Right cardiac atrium (tissue), 5 donors: Measurements from ENCODE around the gene EIPR1. TPM values are rescaled to one million over a fixed set of nuclear protein-coding genes. Genes with fewer than 3 reads are reported as not detected.

ENCODE experiments used
- ATAC-seq, 2 donors: fragments of 200-7000 bp; cut with Tn5 transposase; one replicate each; pipeline versions ENCODE4 v1.8.0 to v1.9.1; 2020; ENCODE audit warnings: moderate library complexity in 2 of 2, mild to moderate bottlenecking in 1 of 2
- DNase-seq, 3 donors: peaks; one replicate each; pipeline ENCODE4 v3.0.0-alpha.2; 2020
- H3K27ac ChIP-seq: one replicate; pipeline ENCODE4 v1.5.1; 2013; ENCODE audit warnings: mild to moderate bottlenecking, low read length, control low read depth, moderate library complexity
- H3K27me3 ChIP-seq: one replicate; pipeline ENCODE4 v1.6.1; 2013; ENCODE audit not compliant: control insufficient read depth, insufficient read depth
- H3K4me1 ChIP-seq: one replicate; pipeline ENCODE4 v1.6.1; 2013; ENCODE audit warnings: low read length; ENCODE audit not compliant: control insufficient read depth, insufficient read depth
- H3K4me3 ChIP-seq: one replicate; pipeline ENCODE4 v1.5.1; 2013; ENCODE audit warnings: low read length, control low read depth
- H3K9me3 ChIP-seq: one replicate; pipeline ENCODE4 v1.6.1; 2013; ENCODE audit warnings: low read length; ENCODE audit not compliant: control insufficient read depth
- WGBS: extraction: QIAGEN DNeasy Blood & Tissue Kit; methylation state at CpG from one replicate; pipeline ENCODE4 v1.1.7; 2013; 5-methylcytosine and 5-hydroxymethylcytosine counted together
- intact Hi-C, 4 donors: fragments of 100-400 bp; cut with DNase I; formaldehyde crosslinking; loops; one replicate each; pipeline versions ENCODE4 v1.11.0 to v1.14.0; 2022 to 2023
- polyA plus RNA-seq: library from polyadenylated mRNA; stranded (reverse); fragments of 200-250 nt; gene quantifications from one replicate; pipeline ENCODE4 v1.2.3, GENCODE V29; 2013
- total RNA-seq, 4 donors: library from RNA; stranded (reverse); fragmentation: NEBNext Ultra II Directional; extraction: Animal tissue kit (Norgen Biotek cat#: 25700); gene quantifications; one replicate each; pipeline ENCODE4 v1.2.1, GENCODE V29; 2021
- donor health status: healthy with polysubstance abuse.
- donor health status: DM: no; HTN: yes; CAD: no.
- donor health status: DM: no; HTN: no; CAD: no.
- donor health status: DM: no; HTN: yes; CAD: no; lungs with severe emphysema.
- donor health status: DM: yes; HTN: yes; CAD: no.

Gene EIPR1
- total and polyA plus RNA-seq, 5 donors, result 8.4 to 12.2 (median 10.6) TPM

DNA sequence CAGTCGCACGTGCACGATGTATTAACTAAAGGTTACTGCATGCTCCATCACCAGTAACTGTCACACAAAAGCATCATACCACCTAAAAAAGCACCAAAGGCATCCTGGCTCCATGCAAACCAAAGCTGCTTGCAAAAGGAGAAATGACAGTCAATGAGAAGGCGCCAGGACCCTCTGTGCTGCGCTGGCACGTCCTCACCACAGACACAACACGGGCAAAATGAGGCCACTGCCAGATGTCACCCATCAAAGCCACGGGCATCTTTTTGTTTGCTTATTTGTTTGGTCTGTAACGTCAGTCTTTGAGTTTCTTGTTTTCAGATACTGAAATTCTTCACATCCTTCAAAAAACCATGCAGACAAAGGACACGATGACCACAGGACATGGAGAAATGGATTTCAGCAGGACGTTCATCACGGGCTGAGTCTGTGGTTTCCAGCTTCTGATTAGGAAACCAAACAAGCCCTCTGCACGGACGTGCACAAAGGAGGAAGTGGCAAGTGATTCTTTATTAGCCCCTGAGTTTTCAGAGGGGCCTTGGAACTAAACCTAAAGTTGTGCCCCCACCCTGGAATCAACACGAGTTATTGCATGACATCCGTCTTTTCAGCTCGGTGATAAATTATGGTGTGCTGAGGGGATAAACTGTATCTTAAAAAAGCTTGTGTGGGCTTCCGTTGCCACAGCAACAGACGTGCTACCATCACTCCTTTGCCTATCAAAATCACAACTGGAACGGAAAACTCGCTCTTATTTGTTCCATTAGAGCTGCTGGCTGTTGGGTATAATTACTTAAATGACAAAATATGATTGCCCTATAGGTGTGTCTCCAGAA is 181.8 kb downstream of the EIPR1 start:
- Histone ChIP-seq H3K4me1 (no peaks in the 10 kb centered on the region), H3K4me3 (no peak overlapping the region), H3K27ac (no peak overlapping the region), H3K9me3 (no peaks in the 10 kb centered on the region), H3K27me3 (no peaks in the 10 kb centered on the region)
- no peak for DNase-seq
- intact Hi-C loops, result no loop called here
- WGBS, result 78% methylated on average over 21 of the region's 21 CpGs
- no peak for ATAC-seq

DNA sequence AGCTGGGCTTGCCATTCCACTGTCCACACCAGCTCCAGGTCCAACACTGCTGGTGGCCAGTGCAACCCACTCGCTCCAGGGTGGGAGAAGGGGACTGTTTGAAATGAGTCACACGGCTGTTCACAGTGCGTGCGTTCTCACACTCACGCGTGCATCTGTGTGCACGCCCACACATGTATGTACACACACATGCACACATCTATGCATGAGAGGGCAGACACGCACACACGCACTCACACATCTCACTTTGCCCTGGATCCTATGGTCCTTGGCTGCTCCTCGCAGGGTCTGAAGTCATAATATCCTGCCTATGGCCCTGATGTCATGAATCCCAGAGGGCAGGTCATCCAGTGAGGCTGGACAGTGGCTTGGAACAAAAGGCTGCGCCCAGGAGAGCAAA is 182.8 kb downstream of the EIPR1 start:
- DNase-seq, result no peak
- H3K4me3 ChIP-seq, result no peak overlapping the region
- intact Hi-C loops, result no loop called here

DNA sequence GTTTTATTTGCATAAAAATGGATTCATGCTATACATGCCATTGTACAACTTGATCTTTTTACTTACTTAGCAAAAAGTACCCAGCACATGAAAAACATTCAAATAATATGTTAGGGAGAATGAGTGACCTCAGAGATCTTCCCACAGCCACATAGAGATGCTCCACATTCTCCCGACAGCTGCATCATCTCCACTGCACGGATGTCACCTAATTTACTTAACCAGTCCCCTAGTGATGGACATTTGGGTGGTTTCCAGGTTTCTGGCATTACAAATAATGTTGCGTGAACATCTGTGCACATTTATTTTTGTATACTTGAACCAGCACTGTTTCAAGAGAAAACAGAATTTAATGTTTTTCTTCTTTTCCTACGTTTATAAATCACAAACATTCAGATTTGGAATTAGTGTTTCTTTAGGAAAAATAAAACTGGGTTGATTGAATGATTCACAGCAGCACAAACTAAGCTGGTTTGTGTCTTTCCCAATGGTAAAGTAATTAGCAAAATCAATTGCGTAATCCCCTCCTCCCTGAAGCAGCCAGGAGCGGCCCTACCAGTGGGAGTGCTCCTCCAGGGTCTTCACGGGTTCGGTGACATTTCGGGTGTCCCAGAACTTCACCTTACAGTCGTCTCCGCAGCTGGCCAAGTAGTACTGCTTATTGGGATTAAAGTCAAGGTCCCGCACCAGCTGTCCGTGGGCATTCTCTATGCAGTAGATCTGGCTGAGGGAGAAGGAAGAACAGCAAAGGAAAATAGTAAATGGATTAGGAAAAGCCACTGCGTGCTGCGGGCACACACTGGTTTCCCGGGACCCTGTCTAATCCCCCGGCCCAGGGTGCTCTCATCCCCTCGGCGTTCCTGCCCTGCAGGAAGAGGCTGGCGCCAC is 183.9 kb downstream of the EIPR1 start:
- ATAC-seq (no peak), DNase-seq (peak in 1 of 3 donors; percentile 26)
- Histone ChIP-seq H3K4me3 (no peak overlapping the region), H3K4me1 (no peaks in the 10 kb centered on the region), H3K27ac (no peak overlapping the region), H3K27me3 (no peaks in the 10 kb centered on the region), H3K9me3 (no peaks in the 10 kb centered on the region)
- intact Hi-C loops, result no loop called here
- WGBS, result 82% methylated on average over 20 of the region's 20 CpGs

More for the DNA sequence above, 182.8 kb downstream of the EIPR1 start:
- no peak for ATAC-seq
- Histone ChIP-seq H3K9me3 (no peaks in the 10 kb centered on the region), H3K27ac (no peak overlapping the region), H3K27me3 (no peaks in the 10 kb centered on the region), H3K4me1 (no peaks in the 10 kb centered on the region)
- WGBS, result 96% methylated on average over 11 of the region's 11 CpGs

DNA sequence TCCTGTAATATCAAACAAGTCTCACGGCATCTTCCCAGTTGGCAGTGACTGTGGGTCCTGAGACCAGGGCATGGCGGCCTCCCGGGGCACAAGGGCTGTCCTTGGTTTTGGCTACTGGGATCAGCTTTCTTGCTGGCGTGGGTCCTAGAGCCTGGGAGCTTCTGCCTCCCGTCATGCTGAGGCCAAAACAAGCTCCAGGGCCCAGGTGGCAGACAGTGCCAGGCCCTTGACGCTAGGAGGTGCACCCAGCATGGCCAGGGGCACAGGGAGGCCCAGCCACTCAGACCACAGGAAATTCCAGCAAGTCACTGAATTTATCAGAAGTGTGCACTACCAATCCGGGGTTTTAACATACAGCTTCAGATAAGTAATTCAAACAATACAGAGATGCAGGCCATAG is 184.7 kb downstream of the EIPR1 start:
- intact Hi-C loops, result no loop called here
- 83% methylated on average over 7 of the region's 7 CpGs for WGBS
- ATAC-seq, result no peak

DNA sequence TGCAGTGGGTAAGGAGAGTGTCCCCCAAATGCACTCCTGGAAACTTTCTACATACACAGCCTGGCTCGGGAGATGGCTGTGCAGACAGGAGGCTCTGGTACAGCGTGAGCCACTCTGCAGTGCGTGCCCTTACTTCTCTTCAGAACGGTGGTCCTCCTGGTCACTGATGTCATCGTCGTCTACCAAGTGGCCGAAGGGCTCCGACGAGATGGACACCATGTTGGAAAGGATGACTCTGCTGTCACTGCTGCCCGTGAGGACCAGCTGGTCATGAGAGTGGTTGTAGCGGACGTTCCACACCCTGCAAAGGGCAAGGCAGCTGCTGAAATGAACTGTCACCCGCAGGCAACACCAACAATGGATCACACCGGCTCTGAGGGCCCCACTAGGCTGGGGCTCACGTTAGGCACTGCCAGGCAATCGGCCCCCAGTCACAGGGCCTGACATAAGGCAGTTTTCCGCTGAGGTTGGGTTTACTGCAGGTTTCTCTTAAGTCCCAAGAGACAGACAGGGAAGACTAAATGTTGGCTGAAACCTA is 185.3 kb downstream of the EIPR1 start:
- WGBS, result 98% methylated on average over 17 of the region's 17 CpGs
- Histone ChIP-seq H3K4me1 (no peaks in the 10 kb centered on the region), H3K4me3 (no peak overlapping the region), H3K27ac (no peak overlapping the region), H3K9me3 (no peaks in the 10 kb centered on the region), H3K27me3 (no peaks in the 10 kb centered on the region)
- intact Hi-C loops, result no loop called here
- ATAC-seq (no peak), DNase-seq (peak in 1 of 3 donors; percentile 30)

More for the DNA sequence above, 184.7 kb downstream of the EIPR1 start:
- H3K4me1 ChIP-seq, result no peaks in the 10 kb centered on the region
- peak in 1 of 3 donors; percentile 40 for DNase-seq
- no peaks in the 10 kb centered on the region for H3K9me3 ChIP-seq
- H3K27me3 ChIP-seq, result no peaks in the 10 kb centered on the region
- no peak overlapping the region for H3K4me3 ChIP-seq
- no peak overlapping the region for H3K27ac ChIP-seq

DNA sequence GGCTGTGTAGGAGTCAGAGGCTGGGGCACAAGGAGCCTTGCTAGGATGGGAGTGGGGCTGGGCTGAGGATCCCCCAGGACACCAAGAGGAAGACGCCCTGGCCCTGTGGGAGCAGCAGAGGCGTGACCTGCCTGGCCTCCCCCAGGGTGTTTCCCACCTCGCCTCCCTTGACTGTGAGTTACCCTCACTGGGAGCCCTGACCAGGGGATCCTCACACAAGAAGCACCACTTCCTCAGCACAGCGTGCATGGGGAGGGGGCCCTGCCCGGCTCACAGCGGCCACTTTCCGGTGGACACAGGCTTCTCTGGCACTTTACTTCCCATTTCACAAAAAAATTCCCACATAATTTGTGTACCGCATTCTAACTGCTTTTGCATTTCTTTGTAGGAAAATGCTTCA is 187.7 kb downstream of the EIPR1 start:
- WGBS, result 85% methylated on average over 8 of the region's 8 CpGs
- Histone ChIP-seq H3K4me3 (no peak overlapping the region), H3K27ac (no peak overlapping the region), H3K4me1 (no peaks in the 10 kb centered on the region), H3K27me3 (no peaks in the 10 kb centered on the region), H3K9me3 (no peaks in the 10 kb centered on the region)
- intact Hi-C loops, result no loop called here
- DNase-seq (peak in 1 of 3 donors; percentile 30), ATAC-seq (no peak)

DNA sequence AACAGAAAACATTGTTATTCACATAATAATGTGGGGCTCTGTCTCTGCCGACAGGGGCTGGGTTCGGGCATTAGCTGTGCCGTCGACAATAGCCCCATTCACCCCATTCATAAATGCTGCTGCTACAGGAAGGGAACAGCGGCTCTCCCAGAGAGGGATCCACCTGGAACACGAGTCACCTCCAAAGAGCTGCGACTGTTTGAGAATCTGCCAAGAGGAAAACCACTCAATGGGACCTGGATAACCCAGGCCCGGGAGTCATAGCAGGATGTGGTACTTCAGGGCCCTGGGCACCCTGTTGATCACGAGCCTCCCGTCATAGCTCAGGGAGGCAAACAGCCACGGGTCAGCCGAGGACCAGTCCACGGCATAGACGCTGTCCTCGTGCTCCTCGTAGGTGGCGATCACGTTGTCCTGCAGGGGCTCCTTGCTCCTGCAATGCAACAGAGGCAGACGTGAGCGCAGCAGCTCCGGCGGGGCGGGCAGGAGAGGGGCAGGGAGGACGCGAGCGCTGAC is 188.5 kb downstream of the EIPR1 start:
- DNase-seq, result peak in 1 of 3 donors; percentile 48
- WGBS, result 89% methylated on average over 26 of the region's 26 CpGs
- Histone ChIP-seq H3K9me3 (no peaks in the 10 kb centered on the region), H3K27ac (no peak overlapping the region), H3K27me3 (no peaks in the 10 kb centered on the region), H3K4me1 (no peaks in the 10 kb centered on the region), H3K4me3 (no peak overlapping the region)
- intact Hi-C loops, result no loop called here
- no peak for ATAC-seq

DNA sequence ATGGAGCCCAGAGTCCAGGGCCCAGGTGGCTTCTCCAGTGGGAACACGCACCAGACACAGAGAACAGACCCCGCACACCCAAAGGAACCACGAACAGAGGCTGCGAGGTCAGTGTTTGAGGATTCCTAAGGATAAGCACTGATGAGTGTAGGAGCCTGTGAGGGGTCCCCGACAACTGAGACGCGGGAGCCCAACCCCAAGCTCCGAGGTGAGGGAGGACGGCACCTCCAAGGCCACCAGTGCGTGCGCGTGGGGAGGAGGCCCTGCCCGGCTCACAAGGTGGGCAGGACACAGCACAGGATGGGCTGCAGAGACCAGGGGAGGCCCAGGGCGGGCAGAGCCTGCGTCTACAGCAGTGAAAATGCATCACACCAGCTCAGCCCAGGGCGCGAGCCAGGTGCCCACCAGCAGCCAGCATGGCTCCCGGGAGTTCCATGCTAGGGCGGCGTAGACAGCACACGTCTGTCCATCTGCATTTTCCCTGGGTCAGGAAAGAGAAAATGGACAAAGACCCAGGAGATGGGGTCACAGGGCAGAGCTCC is 189.1 kb downstream of the EIPR1 start:
- Histone ChIP-seq H3K27me3 (no peaks in the 10 kb centered on the region), H3K27ac (no peak overlapping the region), H3K4me3 (no peak overlapping the region), H3K9me3 (no peaks in the 10 kb centered on the region), H3K4me1 (no peaks in the 10 kb centered on the region)
- ATAC-seq (no peak), DNase-seq (peak in 1 of 3 donors; percentile 41)
- intact Hi-C loops, result no loop called here
- WGBS, result 96% methylated on average over 21 of the region's 21 CpGs

DNA sequence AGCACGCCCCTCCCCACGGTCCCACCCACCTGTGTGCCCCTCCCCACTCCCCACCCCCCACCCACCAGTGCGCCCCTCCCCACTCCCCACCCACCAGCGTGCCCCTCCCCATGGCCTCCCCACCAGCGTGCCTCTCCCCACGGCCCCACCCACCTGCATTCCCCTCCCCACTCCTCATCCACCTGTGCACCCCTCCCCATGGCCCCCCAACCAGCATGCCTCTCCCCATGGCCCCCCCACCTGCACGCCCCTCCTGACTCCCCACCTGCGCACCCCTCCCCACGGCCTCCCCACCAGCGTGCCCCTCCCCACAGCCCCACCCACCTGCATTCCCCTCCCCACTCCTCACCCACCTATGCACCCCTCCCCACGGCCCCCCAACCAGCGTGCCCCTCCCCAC is 190.2 kb downstream of the EIPR1 start:
- Histone ChIP-seq H3K27ac (no peak overlapping the region), H3K4me1 (no peaks in the 10 kb centered on the region), H3K27me3 (no peaks in the 10 kb centered on the region), H3K4me3 (no peak overlapping the region), H3K9me3 (no peaks in the 10 kb centered on the region)
- DNase-seq, result peak in 1 of 3 donors; percentile 51
- 92% methylated on average over 12 of the region's 12 CpGs for WGBS
- intact Hi-C loops, result no loop called here
- no peak for ATAC-seq

DNA sequence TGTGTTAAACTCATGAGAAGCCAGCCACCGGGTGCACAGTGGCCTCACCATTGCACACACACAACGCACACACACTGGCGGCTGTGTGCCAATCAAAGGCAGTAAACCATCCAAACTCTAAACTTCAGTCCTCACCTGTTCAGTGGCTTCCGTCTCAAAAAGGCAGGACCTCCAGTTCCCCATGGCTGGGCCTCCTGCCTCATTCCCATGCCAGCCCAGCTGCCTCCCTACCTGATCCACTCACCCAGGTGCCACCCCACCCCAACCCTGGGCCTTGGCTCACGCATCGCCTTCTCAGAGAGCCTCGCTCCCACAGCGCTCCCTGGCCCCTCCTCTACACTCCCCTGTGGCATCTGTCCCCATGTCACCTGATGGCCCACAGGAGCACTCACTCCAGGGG is 190.9 kb downstream of the EIPR1 start:
- H3K9me3 ChIP-seq, result no peaks in the 10 kb centered on the region
- DNase-seq, result peak in 1 of 3 donors; percentile 59
- H3K27ac ChIP-seq, result no peak overlapping the region
- intact Hi-C loops, result no loop called here
- no peak for ATAC-seq
- 97% methylated on average over 8 of the region's 8 CpGs for WGBS
- no peak overlapping the region for H3K4me3 ChIP-seq
- H3K27me3 ChIP-seq, result no peaks in the 10 kb centered on the region
- no peaks in the 10 kb centered on the region for H3K4me1 ChIP-seq
